Bronchial epithelial cell (primary cell): ENCODE measurements around the gene CLSTN2. TPM values are rescaled to one million over a fixed set of nuclear protein-coding genes. Genes with fewer than 3 reads are reported as not detected.
A peak's percentile ranks its signal among the peaks of the same experiment; 100 is the strongest.

Experiments
- DNase-seq: peaks from one replicate; pipeline ENCODE4 v3.0.0-alpha.2; 2010; ENCODE audit warnings: low read depth
- FAIRE-seq: peaks from 2 replicates; lab custom pipeline; 2011; peaks lifted over from hg19 to GRCh38; lab: Jason Lieb, UNC
- H3K27me3 ChIP-seq: 2 replicates; pipeline ENCODE4 v1.5.1; 2011; ENCODE audit warnings: low read length; ENCODE audit not compliant: control insufficient read depth, insufficient read depth
- H3K36me3 ChIP-seq: 2 replicates; pipeline ENCODE4 v1.5.1; 2011; ENCODE audit warnings: low read length; ENCODE audit not compliant: control insufficient read depth, insufficient read depth
- H3K4me3 ChIP-seq: 2 replicates; pipeline ENCODE4 v1.5.1; 2011; ENCODE audit warnings: mild to moderate bottlenecking, low read depth, low read length, control low read depth
- CTCF ChIP-seq: IDR thresholded peaks from 2 replicates; pipeline ENCODE4 v1.5.1; 2011; ENCODE audit warnings: mild to moderate bottlenecking, moderate library complexity, low read length, control low read depth, inconsistent platforms; ENCODE audit not compliant: insufficient read depth, severe bottlenecking
- total RNA-seq: library from RNA; depleted of rRNA; stranded (reverse); fragments of >200 nt; gene quantifications from 2 replicates; pipeline ENCODE4 v1.2.1, GENCODE V29; 2014

Gene CLSTN2
- total RNA-seq, 1 donor from 2014 or later = 0.26 TPM

GRCh38 chr3:140176526-140176925 lies 241.5 kb downstream of the CLSTN2 start:
- H3K4me3 ChIP-seq = no peak overlapping the region
- FAIRE-seq (no peak), DNase-seq (no peak)
- no peaks in the 10 kb centered on the region for H3K27me3 ChIP-seq
- no peak for TF ChIP-seq CTCF
- no peaks in the 10 kb centered on the region for H3K36me3 ChIP-seq

- no peak for FAIRE-seq
- Histone ChIP-seq H3K36me3 (no peaks in the 10 kb centered on the region), H3K27me3 (no peaks in the 10 kb centered on the region), H3K4me3 (no peak overlapping the region)
- no peak for TF ChIP-seq CTCF
- DNase-seq = no peak
Observed at GRCh38 chr3:140177943-140178342, 243.0 kb downstream of the CLSTN2 start.

- Histone ChIP-seq H3K27me3 (no peaks in the 10 kb centered on the region), H3K4me3 (no peak overlapping the region), H3K36me3 (no peaks in the 10 kb centered on the region)
- no peak for TF ChIP-seq CTCF
- FAIRE-seq (no peak), DNase-seq (no peak)
Observed at GRCh38 chr3:140178482-140178881, 243.5 kb downstream of the CLSTN2 start.

- H3K27me3 ChIP-seq = no peaks in the 10 kb centered on the region
- DNase-seq = peak; percentile 75
- no peak overlapping the region for H3K4me3 ChIP-seq
- H3K36me3 ChIP-seq = no peaks in the 10 kb centered on the region
- no peak for TF ChIP-seq CTCF
- peak; percentile 85 for FAIRE-seq
Observed at GRCh38 chr3:140180603-140181002, 245.6 kb downstream of the CLSTN2 start.

- Histone ChIP-seq H3K36me3 (no peaks in the 10 kb centered on the region), H3K27me3 (no peaks in the 10 kb centered on the region), H3K4me3 (no peak overlapping the region)
- FAIRE-seq (no peak), DNase-seq (no peak)
- TF ChIP-seq CTCF = no peak
Observed at GRCh38 chr3:140185375-140185774, 250.4 kb downstream of the CLSTN2 start.

- no peak for FAIRE-seq
- no peaks in the 10 kb centered on the region for H3K36me3 ChIP-seq
- peak; percentile 57 for DNase-seq
- H3K27me3 ChIP-seq = no peaks in the 10 kb centered on the region
- TF ChIP-seq CTCF = no peak
- no peak overlapping the region for H3K4me3 ChIP-seq
Observed at GRCh38 chr3:140186421-140186920, 251.5 kb downstream of the CLSTN2 start.
